ENCODE results near the gene CDCA5.

CDCA5 gene

GRCh38 chr11:65102142-65103095, 18.6 kb upstream of the CDCA5 start:
- peaks cover 24% of the 10 kb centered on the region for H3K4me1 Mint-ChIP-seq (ENCODE audit: low read depth)
- no peaks in the 10 kb centered on the region for H3K9me3 Mint-ChIP-seq
- no peak for DNase-seq
- no peak overlapping the region for H3K4me3 Mint-ChIP-seq
- peak overlapping the region; percentile 18 for H3K27ac Mint-ChIP-seq
- peaks cover 76% of the 10 kb centered on the region for H3K36me3 Mint-ChIP-seq (ENCODE audit: low read depth)
- no peaks in the 10 kb centered on the region for H3K27me3 Mint-ChIP-seq

DNA sequence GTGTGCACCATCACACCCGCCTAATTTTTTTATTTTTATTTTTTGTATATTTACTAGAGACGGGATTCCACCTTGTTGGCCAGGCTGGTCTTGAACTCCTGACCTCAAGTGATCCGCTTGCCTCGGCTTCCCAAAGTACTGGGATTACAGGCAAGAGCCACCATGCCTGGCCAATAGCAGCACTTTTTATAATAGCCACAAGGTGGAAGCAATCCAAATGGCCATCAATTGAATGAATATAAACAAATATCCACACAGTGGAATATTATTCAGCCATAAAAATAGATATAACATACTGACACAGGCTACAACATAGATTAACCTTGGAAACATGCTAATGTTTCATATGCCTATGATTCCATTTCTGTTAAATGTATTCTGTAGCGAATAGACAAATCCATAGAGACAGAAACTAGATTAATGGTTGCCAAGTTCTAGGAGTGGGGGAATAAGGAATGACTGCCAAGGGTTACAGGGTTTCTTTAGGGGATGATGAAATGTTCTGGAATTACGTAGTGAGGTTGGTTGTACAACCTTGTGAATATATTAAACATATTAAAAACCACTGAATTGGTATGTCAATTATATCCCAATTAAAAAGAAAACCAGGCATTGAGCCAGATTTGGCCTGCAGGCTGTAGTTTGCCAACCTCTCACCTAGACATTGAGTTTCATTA, 17.0 kb upstream of the CDCA5 start:
- H3K36me3 Mint-ChIP-seq (ENCODE audit: low read depth): peaks cover 73% of the 10 kb centered on the region
- no peak for DNase-seq

GRCh38 chr11:65096926-65097325, 13.1 kb upstream of the CDCA5 start:
- Mint-ChIP-seq H3K9me3 (no peaks in the 10 kb centered on the region), H3K27me3 (no peaks in the 10 kb centered on the region), H3K4me1 (ENCODE audit: low read depth) (peaks cover 21% of the 10 kb centered on the region), H3K27ac (peak overlapping the region; percentile 96), H3K4me3 (peak overlapping the region; percentile 92), H3K36me3 (ENCODE audit: low read depth) (peaks cover 36% of the 10 kb centered on the region)
- DNase-seq: no peak

More for the DNA sequence above, 17.0 kb upstream of the CDCA5 start:
- peaks cover 29% of the 10 kb centered on the region for H3K4me1 Mint-ChIP-seq (ENCODE audit: low read depth)
- H3K27ac Mint-ChIP-seq: no peak overlapping the region
- H3K27me3 Mint-ChIP-seq: no peaks in the 10 kb centered on the region
- H3K9me3 Mint-ChIP-seq: no peaks in the 10 kb centered on the region
- no peak overlapping the region for H3K4me3 Mint-ChIP-seq

GRCh38 chr11:65095974-65096806, 12.3 kb upstream of the CDCA5 start, which contains the start of gene VPS51:
TSS of gene VPS51 (plus strand) at chr11:65096214. CDS start at chr11:65096251, 37 bp downstream.
- no peaks in the 10 kb centered on the region for H3K27me3 Mint-ChIP-seq
- peak within 1 kb of the TSS; percentile 96 for H3K27ac Mint-ChIP-seq
- H3K4me1 Mint-ChIP-seq (ENCODE audit: low read depth): peaks cover 21% of the 10 kb centered on the region
- peaks cover 31% of the 10 kb centered on the region for H3K36me3 Mint-ChIP-seq (ENCODE audit: low read depth)
- DNase-seq: peak; percentile 87
- no peaks in the 10 kb centered on the region for H3K9me3 Mint-ChIP-seq
- H3K4me3 Mint-ChIP-seq: peak within 1 kb of the TSS; percentile 92

GRCh38 chr11:65095427-65095826, 11.6 kb upstream of the CDCA5 start:
- Mint-ChIP-seq H3K36me3 (ENCODE audit: low read depth) (peaks cover 30% of the 10 kb centered on the region), H3K4me3 (peak overlapping the region; percentile 92), H3K27me3 (no peaks in the 10 kb centered on the region), H3K9me3 (no peaks in the 10 kb centered on the region), H3K27ac (peak overlapping the region; percentile 96), H3K4me1 (ENCODE audit: low read depth) (peaks cover 21% of the 10 kb centered on the region)
- no peak for DNase-seq

- H3K27ac Mint-ChIP-seq: peak overlapping the region; percentile 19
- no peaks in the 10 kb centered on the region for H3K9me3 Mint-ChIP-seq
Measured at GRCh38 chr11:65090628-65091027, 6.8 kb upstream of the CDCA5 start.

DNA sequence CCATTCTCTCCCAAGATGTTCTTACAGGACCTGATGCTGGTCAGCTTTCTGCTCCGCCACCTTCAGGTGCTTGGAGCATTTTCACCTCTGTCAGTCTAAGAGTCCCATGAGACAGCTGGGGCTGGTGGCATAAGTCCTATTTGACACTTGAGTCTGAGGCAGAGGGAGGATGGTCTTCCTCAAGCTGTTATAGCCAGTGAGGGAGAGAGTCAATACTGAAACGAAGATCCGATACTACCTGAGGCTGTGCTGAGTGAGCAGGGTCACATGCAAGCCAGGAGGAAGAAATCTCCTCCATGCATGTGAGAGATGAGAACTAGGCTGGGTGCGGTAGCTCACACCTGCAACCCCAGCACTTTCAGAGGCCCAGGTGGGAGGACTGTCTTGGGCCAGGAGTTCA, 5.8 kb upstream of the CDCA5 start:
- no peaks in the 10 kb centered on the region for H3K27me3 Mint-ChIP-seq
- peaks cover 51% of the 10 kb centered on the region for H3K36me3 Mint-ChIP-seq (ENCODE audit: low read depth)
- H3K4me3 Mint-ChIP-seq: no peak overlapping the region
- H3K27ac Mint-ChIP-seq: no peak overlapping the region
- no peaks in the 10 kb centered on the region for H3K9me3 Mint-ChIP-seq
- no peak for DNase-seq
- peaks cover 13% of the 10 kb centered on the region for H3K4me1 Mint-ChIP-seq (ENCODE audit: low read depth)

More at GRCh38 chr11:65090628-65091027, 6.8 kb upstream of the CDCA5 start:
- Mint-ChIP-seq H3K4me1 (ENCODE audit: low read depth) (peaks cover 5% of the 10 kb centered on the region), H3K36me3 (ENCODE audit: low read depth) (peaks cover 44% of the 10 kb centered on the region), H3K4me3 (no peak overlapping the region), H3K27me3 (no peaks in the 10 kb centered on the region)
- DNase-seq: no peak

- H3K4me1 Mint-ChIP-seq (ENCODE audit: low read depth): peaks cover 20% of the 10 kb centered on the region
- H3K27me3 Mint-ChIP-seq: no peaks in the 10 kb centered on the region
- peaks cover 69% of the 10 kb centered on the region for H3K36me3 Mint-ChIP-seq (ENCODE audit: low read depth)
- no peak for DNase-seq
- H3K9me3 Mint-ChIP-seq: no peaks in the 10 kb centered on the region
- H3K4me3 Mint-ChIP-seq: no peak overlapping the region
- no peak overlapping the region for H3K27ac Mint-ChIP-seq
Measured at GRCh38 chr11:65087827-65088226, 4.0 kb upstream of the CDCA5 start.

DNA sequence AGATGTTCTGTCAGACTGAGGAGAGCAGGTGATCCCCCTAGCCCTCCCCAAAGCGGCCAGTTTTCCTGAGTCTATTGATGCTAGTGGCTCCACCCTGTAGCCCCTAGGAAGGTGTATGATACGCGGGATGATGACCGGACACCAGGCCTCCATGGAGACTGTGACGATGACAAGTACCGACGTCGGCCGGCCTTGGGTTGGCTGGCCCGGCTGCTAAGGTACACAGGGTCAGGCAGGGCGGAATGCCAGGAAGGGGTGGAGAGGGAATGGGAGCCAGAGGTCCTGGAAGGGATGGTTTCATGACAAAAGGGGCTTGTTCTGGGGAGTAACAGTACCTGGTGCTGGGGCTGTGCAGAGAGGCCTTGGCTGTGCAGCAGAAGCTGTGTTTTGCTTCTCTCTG, 3.4 kb upstream of the CDCA5 start:
- H3K36me3 Mint-ChIP-seq (ENCODE audit: low read depth): peaks cover 75% of the 10 kb centered on the region
- H3K4me1 Mint-ChIP-seq (ENCODE audit: low read depth): peaks cover 25% of the 10 kb centered on the region
- no peak overlapping the region for H3K4me3 Mint-ChIP-seq
- no peak for DNase-seq
- peak overlapping the region; percentile 33 for H3K27ac Mint-ChIP-seq
- H3K27me3 Mint-ChIP-seq: no peaks in the 10 kb centered on the region
- no peaks in the 10 kb centered on the region for H3K9me3 Mint-ChIP-seq

GRCh38 chr11:65086809-65087208, 3.0 kb upstream of the CDCA5 start:
- H3K4me3 Mint-ChIP-seq: no peak overlapping the region
- no peak overlapping the region for H3K27ac Mint-ChIP-seq
- peaks cover 79% of the 10 kb centered on the region for H3K36me3 Mint-ChIP-seq (ENCODE audit: low read depth)
- H3K27me3 Mint-ChIP-seq: no peaks in the 10 kb centered on the region
- H3K4me1 Mint-ChIP-seq (ENCODE audit: low read depth): peaks cover 28% of the 10 kb centered on the region
- H3K9me3 Mint-ChIP-seq: no peaks in the 10 kb centered on the region
- no peak for DNase-seq

DNA sequence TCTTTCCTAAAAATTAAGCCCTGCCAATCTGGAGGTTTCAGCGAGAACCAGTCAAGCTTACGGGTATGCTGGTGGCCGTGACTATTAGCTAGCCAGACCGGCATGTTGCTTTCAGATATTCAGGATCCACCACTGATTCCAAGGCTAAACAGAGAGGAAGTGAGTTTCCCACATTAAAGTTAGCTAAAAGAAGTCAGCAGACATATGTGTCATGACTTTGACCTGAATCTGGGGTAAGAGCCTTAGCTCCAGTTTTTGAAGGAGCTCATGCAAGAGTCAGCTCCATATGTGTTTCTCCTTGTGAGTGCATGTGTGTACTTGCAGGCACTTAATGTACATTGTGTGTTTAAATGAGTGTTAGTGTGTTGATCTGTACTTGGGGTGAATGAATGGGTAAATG, 1.6 kb upstream of the CDCA5 start:
- peaks cover 37% of the 10 kb centered on the region for H3K4me1 Mint-ChIP-seq (ENCODE audit: low read depth)
- peak overlapping the region; percentile 99 for H3K27ac Mint-ChIP-seq
- H3K36me3 Mint-ChIP-seq (ENCODE audit: low read depth): peaks cover 91% of the 10 kb centered on the region
- no peaks in the 10 kb centered on the region for H3K27me3 Mint-ChIP-seq
- no peak for DNase-seq
- H3K4me3 Mint-ChIP-seq: peak overlapping the region; percentile 99
- H3K9me3 Mint-ChIP-seq: no peaks in the 10 kb centered on the region

DNA sequence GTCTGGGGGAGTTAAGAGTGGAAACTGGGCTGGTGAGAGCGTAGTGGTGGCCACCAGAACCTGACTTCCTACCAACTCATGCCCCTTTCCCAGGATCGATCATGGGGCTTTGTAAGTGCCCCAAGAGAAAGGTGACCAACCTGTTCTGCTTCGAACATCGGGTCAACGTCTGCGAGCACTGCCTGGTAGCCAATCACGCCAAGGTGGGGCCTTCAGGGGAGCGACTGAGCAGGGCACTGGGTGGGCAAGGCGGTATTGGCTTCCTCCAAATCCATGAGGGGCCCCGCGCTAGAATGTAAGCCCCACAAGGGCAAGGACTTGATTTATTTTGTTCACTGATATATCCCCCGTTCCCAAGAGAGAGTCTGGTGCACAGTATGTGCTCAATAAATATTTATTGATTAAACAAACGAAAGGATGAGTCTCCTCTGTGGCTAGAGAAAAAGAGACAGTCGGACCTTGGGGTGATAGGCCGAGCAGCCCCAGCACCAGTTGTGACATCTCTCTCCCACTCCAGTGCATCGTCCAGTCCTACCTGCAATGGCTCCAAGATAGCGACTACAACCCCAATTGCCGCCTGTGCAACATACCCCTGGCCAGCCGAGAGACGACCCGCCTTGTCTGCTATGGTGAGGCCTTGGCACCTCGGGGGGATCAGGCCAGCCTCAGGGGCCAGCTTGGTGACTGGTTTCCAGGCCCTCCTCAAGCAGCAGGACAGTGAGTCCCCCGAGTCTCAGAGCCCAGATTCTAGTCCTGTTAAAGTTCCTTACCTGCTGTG, 947 bp upstream of the CDCA5 start:
- Mint-ChIP-seq H3K27me3 (no peaks in the 10 kb centered on the region), H3K4me1 (ENCODE audit: low read depth) (peaks cover 41% of the 10 kb centered on the region)

DNA sequence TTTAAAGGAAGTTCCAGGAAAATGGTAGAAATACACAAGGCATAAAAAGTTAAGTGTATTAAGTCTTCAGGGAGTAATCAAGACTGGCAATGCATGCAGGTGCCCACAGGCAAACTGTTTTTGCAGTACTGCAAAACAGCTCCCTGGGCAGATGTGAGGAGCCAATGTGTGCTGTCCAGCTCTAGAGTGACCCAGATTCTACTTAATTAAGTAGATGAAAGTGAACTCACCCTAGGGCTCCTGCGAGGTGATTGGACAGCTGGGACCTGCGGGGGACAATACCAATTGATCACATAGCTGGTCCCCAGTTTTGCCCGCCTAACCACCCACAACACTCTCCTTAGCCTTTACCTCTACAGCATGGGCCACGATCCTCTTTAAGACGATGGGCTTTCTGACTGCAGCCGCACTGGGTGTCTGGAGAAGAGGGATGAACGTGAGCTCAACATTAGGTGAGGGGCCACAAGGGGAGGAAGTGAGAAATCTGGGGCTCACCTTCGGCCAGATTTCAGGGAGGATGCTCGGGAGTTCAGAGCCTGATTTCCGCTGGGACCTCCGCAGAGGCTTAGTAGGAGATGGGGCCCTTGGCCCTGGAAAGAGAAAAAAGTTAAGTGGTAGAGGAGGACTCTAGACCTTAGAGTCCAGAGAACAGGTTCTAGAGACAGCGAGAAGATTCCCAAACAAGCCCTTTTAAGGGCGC, 556 bp downstream of the CDCA5 start:
- Mint-ChIP-seq H3K36me3 (ENCODE audit: low read depth) (peaks cover 94% of the 10 kb centered on the region), H3K27me3 (no peaks in the 10 kb centered on the region), H3K4me3 (peak overlapping the region; percentile 99), H3K27ac (peak overlapping the region; percentile 99), H3K4me1 (ENCODE audit: low read depth) (peaks cover 51% of the 10 kb centered on the region), H3K9me3 (no peaks in the 10 kb centered on the region)
- no peak for DNase-seq

More for the DNA sequence above, 947 bp upstream of the CDCA5 start:
- no peak for DNase-seq
- H3K4me3 Mint-ChIP-seq: peak overlapping the region; percentile 99
- peak overlapping the region; percentile 99 for H3K27ac Mint-ChIP-seq
- no peaks in the 10 kb centered on the region for H3K9me3 Mint-ChIP-seq
- H3K36me3 Mint-ChIP-seq (ENCODE audit: low read depth): peaks cover 94% of the 10 kb centered on the region
